ENCODE measurements around the gene FAM186B. TPM values are rescaled to one million over a fixed set of nuclear protein-coding genes. Genes with fewer than 3 reads are reported as not detected.
A peak's percentile ranks its signal among the peaks of the same experiment; 100 is the strongest.

FAM186B gene
- total RNA-seq, 1 donor from 2014 or later, result 0.46 TPM

DNA sequence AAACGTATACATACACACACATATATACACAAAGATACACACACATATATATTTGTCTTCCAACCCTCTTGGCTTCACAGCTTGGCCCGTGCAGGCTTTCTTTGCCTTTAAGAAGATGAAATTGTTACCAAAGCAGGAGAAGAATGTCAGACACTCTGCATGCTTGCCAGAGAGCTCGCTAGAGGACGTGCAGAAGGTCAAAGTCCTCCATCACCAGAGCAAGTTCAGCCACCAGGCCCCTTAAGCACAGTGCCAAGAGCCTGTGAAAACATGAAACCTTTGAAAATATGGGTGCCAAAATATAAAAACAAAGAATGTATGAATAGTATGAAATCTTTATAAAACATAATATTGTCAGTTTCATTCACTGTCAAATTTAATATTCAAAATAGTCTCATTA is 22.6 kb downstream of the FAM186B start:
- ATAC-seq (ENCODE audit: poor library complexity), result peak; percentile 80
- intact Hi-C loops (cut with DNase I), result no loop called here
- DNase-seq, result peak; percentile 59

DNA sequence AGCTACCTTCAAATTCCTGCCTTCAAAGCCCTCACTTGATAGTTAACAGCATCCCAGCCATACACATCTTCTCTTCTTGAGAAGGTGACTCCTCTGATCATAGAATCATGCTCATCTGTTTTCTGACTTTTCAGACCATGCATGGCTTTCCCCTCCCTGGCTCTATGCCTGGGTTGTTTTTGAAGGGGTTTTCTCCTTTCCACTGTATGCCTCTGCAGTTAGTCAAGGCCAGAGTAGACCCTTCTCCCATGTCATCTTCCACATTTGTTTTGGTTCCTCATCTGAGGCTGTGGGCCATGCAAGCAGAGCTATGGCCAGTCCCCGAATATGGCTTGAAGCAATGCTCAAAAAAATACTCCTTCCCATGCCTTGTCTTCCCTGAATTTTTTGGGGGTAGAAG is 23.2 kb downstream of the FAM186B start:
- ATAC-seq (ENCODE audit: poor library complexity) (no peak), DNase-seq (no peak)
- intact Hi-C loops (cut with DNase I), result no loop called here

DNA sequence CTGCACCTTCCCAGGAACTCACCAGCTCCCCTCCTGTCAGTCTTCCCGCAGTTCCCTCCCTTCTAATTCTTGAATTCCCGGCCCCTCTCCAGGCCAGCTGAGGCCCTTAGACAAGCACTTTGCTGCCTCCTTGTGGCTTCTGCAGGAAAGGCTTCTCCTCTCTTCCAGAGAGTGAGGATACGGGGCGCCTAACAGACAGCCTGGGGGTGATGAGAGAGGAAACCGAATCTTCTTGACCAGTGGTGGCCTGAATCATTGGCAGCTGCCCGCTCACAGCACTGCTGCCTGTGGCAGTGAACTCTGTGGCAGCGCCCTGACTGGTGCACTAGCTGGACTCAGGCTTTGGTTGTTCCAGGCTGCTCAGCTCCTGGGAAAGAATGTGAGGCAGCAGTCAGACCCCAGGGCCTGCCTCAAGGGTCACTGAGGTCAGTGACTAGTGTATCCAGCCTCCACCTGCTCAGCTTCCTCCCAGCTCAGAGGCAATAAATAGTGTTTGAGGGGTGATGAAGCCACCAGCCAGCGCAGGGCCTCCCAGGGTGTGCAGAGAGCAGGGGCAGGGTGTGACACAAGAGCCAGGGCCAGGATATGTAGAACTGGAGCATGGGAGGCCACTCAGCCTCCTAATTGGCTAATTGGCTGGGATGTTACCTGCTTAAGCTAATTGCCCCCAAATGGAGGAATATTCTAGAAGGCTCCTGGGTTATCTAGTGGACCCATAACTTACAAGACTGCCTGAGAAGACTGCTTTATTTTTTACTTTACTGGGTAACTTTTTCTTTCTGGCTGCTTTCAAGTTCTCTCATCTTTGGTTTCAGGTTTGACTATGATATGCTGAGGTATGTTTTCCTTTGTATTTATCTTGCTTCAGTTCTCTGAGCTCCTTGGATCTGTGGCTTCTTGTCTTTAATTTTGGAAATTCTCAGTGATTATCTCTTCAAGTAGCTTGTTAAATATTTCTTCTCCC is 24.6 kb downstream of the FAM186B start:
- ATAC-seq (ENCODE audit: poor library complexity), result peak; percentile 82
- intact Hi-C loops (cut with DNase I), result no loop called here
- peak; percentile 73 for DNase-seq

DNA sequence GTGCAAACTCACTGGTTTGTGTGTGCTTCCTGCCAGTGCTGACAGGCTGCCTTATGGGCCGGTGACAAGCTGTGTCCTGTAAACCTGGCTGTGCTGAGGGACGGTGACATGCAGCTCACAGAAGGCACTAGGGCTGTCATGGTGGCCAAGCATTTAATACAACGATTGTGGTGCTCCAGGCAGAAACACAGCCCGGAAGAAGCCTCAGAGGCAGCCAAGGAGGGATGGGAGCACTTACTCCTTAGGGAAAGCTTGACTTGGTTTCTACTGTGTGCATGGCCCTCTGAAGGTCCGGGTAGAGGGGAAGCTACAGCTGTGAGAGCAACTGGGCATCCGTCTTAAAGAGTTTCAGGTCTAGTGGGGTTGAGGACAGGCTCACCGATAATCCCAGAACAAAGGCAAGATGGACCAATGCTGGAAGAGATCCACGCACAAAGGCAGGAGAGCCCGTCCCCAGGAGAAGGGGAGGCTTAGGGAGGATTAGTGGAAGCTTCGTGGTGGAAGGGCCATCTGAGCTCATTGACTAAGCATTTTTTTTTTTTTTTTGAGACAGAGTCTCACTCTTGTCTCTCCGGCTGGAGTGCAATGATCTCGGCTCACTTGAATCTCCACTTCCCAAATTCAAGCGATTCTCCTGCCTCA is 26.8 kb downstream of the FAM186B start:
- intact Hi-C loops (cut with DNase I), result no loop called here
- no peak for DNase-seq

DNA sequence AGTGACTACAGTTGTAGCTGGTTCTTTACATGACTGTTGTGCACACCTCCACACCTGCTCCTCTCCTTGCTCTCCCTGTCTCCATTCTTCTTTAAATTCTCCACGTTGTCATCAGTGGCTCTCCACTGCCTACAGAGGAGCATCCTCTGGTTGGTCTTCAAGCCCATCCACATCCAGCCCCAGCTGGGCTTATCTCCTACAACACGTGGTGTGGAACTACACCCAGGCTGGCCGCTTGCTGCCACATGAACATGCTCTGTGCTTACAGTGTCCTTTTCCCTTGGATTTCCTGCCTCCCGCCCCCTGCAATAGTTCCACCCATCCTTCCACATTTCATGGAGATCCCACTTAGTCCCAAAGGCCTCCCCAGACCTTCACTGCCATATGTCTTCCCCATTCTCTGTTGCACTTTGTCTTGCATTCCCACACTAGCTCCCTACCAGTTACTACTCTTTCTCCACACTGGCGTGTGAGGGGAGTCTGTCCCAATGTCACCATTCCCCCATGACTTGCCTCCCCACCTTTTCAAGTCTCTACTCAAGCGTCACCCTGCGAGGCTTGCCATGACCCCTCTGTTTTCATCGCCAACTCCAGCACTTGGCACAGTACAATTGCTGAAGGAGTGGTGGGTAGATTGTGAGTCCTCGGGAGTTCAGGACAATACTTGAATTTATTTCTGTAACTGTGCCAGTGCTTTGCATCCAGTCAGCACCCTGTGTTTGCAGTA is 27.7 kb downstream of the FAM186B start:
- DNase-seq (no peak), ATAC-seq (ENCODE audit: poor library complexity) (no peak)
- intact Hi-C loops (cut with DNase I), result no loop called here

More for the DNA sequence above, 26.8 kb downstream of the FAM186B start:
- no peak for ATAC-seq (ENCODE audit: poor library complexity)

DNA sequence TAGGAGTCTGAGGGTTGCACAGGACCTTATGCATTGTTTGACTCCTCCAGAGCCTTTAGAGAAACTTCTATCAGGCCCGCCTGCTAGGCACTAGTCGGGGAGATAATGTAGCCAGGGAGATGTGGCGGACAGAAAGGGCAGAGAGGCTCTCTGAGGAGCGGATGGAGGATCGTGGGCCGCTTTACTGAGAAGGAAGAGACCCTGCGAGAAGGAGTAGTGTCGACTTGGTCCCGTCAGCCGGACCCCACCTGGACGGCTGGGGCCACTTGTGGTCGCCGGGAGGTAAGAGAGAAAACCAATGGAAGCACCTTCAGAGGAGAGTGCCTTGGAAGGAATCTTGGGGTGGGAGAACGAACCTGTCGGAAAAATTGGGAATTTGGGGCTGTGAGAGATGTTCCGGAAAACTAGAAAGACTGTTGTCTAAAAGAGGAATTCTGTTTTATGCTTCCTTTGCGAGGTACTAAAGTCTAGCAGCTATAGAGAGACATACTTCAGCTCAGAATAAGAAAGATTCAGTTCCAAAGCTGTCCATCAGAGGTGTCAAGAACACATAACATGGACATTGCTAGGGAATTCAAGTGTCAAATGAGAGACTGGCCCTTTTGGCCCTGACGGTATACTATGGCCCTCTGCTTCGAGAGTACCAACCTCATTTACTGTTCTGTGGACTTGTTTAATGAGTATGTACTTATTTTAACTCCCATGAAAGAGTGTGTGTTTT is 36.8 kb downstream of the FAM186B start:
- intact Hi-C loops (cut with DNase I), result no loop called here
- peak; percentile 6 for ATAC-seq (ENCODE audit: poor library complexity)
- DNase-seq, result no peak

DNA sequence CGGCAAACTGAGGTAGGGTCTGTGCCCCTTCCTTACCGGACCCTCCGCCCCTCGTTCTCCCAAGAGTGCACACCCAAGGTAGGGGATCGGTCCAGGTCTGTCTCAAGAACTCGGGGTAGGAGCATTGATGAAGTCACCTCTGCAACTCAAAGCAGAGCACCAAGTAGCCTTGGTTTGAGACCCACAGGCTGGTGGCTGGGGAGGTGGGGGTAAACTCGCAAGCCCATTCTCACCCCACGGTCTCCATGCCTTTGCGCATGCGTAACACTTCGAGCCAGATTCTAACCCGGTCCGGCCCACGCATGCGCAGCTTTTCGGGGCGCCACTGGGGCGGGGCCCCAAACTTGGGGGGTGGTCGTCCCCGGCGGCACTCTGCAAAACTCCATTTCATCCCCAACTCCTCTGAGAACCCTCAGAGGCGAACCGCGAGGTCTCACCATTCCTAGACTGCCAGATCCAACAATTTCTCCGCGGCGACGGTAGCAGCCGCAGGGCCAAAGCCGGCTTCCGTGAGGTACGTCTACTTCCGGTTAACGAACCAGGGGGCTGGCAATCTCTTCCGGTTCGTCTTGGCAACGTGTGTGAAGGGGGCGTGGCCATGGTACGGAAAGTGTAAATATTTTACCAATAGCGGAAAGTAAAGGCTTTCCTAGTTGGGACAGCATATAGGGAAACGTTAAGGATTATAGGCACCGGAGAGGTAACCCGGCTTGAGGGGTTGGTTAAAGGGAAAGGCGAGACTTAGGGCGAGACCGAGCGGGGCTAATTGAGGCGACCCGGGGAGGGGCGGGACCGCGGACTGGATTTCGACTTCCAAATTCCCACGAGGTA is 37.6 kb downstream of the FAM186B start, which contains the start of gene MCRS1:
Gene MCRS1 (minus strand): TSS at position 532 of the 831 bp plus-strand sequence. CDS start 1,411 bp downstream, outside the sequence.
- peak; percentile 92 for DNase-seq
- intact Hi-C loops (cut with DNase I), result no loop called here
- peak; percentile 87 for ATAC-seq (ENCODE audit: poor library complexity)

DNA sequence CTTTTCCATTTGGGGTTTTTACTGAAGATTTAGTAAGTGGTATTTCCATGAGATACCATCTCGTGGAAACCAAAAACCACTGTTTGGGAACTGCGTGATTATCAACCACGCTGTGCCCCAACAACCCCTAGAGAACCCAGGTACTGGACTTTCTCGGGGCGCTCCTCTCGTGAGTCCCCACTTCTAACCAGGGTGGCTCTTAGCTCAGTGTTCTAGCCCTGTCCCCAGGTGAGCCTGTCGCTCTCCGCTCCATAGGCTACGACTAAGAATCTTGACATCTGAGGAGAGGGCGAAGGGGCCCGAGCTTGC is 38.2 kb downstream of the FAM186B start:
- ATAC-seq (ENCODE audit: poor library complexity) (peak; percentile 0), DNase-seq (no peak)
- intact Hi-C loops (cut with DNase I), result no loop called here

DNA sequence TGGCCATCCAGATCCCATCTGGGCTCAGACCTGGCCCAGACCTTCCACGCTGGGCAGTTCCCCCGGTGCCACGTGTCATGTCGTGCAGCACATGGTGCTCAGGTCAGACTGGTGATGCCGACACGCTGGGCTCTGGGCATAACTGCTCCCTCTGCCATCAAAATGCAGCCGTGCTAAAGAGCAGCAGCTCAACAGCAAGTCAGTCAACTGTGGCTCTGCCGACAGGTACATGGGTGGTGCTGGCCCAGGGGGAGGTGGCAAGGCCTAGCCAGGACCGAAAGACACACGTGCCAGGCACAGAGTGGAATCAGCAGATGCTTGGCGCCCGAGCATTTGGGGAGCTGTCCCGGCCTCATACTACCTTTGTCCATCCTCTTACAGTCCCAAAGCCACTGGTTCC is 39.1 kb downstream of the FAM186B start:
- no peak for DNase-seq
- intact Hi-C loops (cut with DNase I), result no loop called here
- no peak for ATAC-seq (ENCODE audit: poor library complexity)

DNA sequence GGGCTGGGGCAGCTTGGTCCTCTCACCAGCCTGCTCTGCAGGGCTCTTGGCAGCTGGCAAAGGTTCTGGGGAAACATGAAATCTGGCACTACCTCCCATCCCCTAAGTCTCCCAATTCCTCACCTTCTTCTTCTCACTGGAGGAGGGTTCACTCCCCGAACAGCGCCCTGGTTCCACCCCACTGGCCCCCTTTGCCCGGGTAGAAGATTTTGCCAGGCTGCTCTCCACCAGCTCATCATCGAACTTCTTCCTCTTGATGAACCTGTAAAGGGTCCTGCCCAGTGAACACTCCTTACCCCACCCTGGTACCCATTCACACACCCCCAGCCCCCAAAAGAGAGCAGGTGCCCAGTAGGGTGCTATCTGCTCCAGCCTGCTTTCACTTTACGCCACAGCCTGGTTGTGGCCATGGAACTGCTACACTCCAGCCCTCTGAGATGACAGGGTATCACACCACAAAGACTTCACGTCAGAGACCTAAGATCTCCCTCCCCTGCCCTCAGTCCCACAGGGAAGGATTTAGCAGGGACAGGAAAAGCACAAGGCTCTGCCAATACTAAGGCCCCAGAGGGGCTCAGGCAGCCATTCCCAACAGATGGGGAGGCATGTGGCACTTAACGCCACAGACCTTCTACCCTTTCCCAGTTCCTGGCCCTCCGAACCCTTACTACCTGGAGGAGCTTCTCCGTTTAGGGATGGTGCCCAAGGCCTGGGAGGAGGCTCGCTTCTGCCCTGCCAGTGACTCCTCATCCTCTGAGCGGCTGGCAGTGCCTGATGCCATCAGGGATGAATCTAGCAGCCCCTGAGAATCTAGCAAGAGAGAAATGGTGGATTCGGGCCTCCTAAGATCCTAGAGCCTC is 39.8 kb downstream of the FAM186B start:
- ATAC-seq (ENCODE audit: poor library complexity) (no peak), DNase-seq (no peak)
- intact Hi-C loops (cut with DNase I), result no loop called here

DNA sequence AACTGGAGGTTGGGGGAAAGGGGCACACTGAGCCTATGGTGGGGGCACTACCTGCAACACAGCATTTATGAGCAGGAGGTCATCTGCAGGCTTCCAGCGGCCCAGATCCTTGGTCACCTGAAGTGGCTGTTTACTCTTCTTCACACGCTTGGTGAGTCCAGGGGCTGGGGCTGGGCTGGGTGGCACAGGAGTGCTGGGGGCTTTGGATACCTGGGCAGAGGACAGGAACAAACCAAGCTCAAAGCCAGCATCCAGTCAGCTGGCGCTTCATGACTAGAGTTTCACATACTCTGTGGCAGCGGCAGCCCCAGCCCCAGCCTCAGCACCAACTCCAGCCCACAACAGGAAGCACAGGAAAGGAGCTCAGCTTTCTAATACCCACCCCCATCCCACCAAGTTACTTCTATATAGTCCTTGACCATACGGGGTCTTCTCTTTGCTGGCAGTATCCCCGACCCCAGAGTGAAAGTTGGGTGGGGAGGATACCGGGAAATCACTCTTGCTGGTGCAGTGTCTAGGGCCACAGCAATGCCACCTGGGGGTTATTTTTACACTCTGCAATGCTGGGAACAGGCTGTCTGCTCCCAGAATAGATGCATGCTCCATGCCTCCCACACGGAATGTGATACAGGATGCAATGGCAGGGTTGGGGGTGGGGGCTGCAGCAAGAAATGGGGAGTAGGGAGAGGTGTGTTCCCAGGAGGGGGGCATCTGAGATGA is 40.6 kb downstream of the FAM186B start:
- DNase-seq (no peak), ATAC-seq (ENCODE audit: poor library complexity) (peak; percentile 74)
- intact Hi-C loops (cut with DNase I), result no loop called here

DNA sequence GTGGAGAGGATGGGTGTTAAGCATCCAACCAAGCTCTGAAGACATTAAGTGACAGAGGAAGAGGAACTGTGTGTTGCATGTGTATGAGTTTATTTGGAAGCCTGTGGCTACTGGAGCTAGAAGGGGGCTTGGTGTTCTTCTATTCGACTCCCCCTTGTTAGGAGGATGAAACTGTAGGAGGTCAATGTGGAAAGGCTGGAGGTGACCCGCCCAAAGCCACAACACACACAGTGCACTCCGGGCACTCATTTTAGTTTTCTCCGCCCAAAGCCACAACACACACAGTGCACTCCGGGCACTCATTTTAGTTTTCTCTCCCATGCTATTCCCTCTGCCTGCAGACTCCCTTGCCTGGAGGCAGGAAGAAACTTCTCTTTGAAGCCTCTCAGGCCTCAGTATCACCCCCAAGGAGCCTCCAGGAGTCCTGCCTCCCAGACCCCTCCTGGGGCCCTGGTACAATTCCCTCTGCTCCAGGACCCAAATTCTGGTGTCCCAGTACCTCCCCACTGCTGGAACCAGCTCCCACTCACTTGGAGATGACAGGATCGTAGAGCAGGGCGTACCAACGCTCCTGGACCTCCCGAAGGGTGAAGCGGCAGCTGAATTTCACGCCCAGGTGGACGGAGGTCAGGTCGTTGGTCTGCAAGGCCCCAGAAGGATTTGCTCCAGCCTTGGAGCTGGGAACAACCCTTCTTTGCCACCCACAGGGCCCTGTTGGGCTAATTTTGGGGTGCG is 41.3 kb downstream of the FAM186B start:
- no peak for ATAC-seq (ENCODE audit: poor library complexity)
- no peak for DNase-seq

DNA sequence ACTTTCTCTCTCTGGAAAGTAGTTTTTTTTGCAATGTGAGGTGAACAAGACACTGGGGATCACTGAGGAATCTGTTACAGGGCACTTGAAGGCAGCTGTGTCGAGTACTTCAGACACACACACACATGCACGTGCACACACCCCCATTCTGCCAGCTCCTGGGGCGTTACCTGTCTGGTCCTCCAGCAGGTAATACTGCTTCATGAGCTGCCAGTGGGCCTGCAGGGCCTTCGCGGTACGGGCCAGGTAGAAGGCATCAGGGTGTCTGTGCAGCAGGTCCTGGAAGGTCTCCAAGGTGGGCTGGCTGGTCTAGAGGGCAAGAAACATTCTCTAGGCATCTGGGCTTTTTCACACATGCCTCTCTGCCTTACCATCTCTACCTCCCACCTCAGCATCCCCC is 42.6 kb downstream of the FAM186B start:
- intact Hi-C loops (cut with DNase I), result no loop called here
- DNase-seq, result no peak
- no peak for ATAC-seq (ENCODE audit: poor library complexity)

More for the DNA sequence above, 41.3 kb downstream of the FAM186B start:
- intact Hi-C loops (cut with DNase I), result no loop called here

DNA sequence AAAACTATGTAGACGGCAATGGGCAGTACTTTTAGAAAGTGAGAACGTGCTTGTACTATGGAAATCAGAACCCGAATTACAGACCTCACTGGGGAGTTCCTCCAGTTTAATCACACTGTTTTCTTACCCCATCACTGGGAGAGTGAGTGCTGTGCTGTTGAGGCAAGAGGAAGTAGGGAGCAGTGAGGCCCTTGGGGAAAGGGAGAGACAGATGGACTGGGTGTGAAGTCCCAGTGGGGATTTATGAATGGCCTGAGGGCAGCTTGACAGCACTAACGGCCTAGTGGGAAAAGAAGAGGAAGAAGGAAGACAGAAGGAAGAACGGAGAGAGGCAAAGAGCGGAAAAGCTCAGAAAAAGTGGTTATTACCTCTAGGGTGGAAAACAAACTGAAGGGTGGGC is 43.2 kb downstream of the FAM186B start:
- ATAC-seq (ENCODE audit: poor library complexity) (no peak), DNase-seq (no peak)
- intact Hi-C loops (cut with DNase I), result no loop called here

DNA sequence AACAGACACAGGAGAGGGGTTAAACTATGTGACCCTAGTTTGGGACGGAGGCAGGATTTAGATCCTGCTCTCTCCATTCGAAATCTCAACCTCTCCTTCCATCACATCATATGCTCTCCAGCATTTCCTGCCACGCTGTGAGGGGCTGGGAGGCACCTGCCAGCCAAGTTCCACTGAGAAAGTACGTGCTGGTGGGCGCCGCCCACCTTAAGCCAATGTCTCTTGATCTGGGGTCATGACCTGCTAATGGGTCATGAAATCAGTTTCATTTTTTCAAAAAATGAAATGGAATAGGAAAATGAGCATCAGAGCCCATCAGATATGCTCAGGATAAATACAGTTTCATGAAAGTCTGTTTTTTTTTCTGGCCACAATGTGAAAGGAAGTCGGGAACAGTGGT is 44.7 kb downstream of the FAM186B start:
- DNase-seq (no peak), ATAC-seq (ENCODE audit: poor library complexity) (no peak)
- intact Hi-C loops (cut with DNase I), result no loop called here
